Mesodermal cell (in vitro differentiated cells): ENCODE measurements around the gene LIMS4.
"Not testable (repeated sequence)": the region's sequence is repeated elsewhere in the genome, so short reads cannot be mapped to it uniquely, and the experiment has no call there.

Experiments used
- H3K27ac ChIP-seq: 2 replicates; pipeline ENCODE4 v1.7.0; 2013; ENCODE audit warnings: mild to moderate bottlenecking, low read depth, low read length, moderate library complexity; ENCODE audit not compliant: severe bottlenecking
- H3K36me3 ChIP-seq: 2 replicates; pipeline ENCODE4 v1.7.1; 2013; ENCODE audit warnings: mild to moderate bottlenecking, low read length, moderate library complexity; ENCODE audit not compliant: control insufficient read depth, insufficient read depth
- H3K4me1 ChIP-seq: one replicate; pipeline ENCODE4 v1.7.1; 2013; ENCODE audit warnings: mild to moderate bottlenecking, low read length; ENCODE audit not compliant: insufficient read depth, control insufficient read depth, poor library complexity, severe bottlenecking
- H3K4me3 ChIP-seq: 2 replicates; pipeline ENCODE4 v1.7.0; 2013; ENCODE audit warnings: low read length, control low read depth, mild to moderate bottlenecking; ENCODE audit not compliant: insufficient read depth, poor library complexity, severe bottlenecking; ENCODE audit errors: extremely low read depth
- H3K9me3 ChIP-seq: 2 replicates; pipeline ENCODE4 v1.7.1; 2013; ENCODE audit warnings: mild to moderate bottlenecking, low read length, moderate library complexity; ENCODE audit not compliant: control insufficient read depth
- WGBS, 2 experiments: methylation state at CpG; one replicate each; pipeline ENCODE4 v1.1.5; 2013; ENCODE audit warnings: missing lambda C conversion rate in 2 of 2; ENCODE audit not compliant: insufficient coverage in 2 of 2; 5-methylcytosine and 5-hydroxymethylcytosine counted together

The LIMS4 gene

GRCh38 chr2:110475627-110476359, 3.2 kb upstream of the LIMS4 start:
- no CpG with 5 or more reads among the region's 3 CpGs for WGBS, 2 experiments
- H3K4me1 ChIP-seq, H3K4me3 ChIP-seq, H3K36me3 ChIP-seq, H3K9me3 ChIP-seq, H3K27ac ChIP-seq: not testable (repeated sequence)

- not testable (repeated sequence) for H3K27ac ChIP-seq, H3K36me3 ChIP-seq, H3K9me3 ChIP-seq, H3K4me1 ChIP-seq, H3K4me3 ChIP-seq
- no CpG with 5 or more reads among the region's 4 CpGs for WGBS, 2 experiments
Observed at GRCh38 chr2:110474898-110475297, 2.3 kb upstream of the LIMS4 start.

GRCh38 chr2:110473059-110473358, 393 bp upstream of the LIMS4 start:
- H3K4me1 ChIP-seq, H3K27ac ChIP-seq, H3K4me3 ChIP-seq, H3K9me3 ChIP-seq, H3K36me3 ChIP-seq: not testable (repeated sequence)
- WGBS, 2 experiments: no CpG with 5 or more reads among the region's 3 CpGs

GRCh38 chr2:110468921-110469320, 3.7 kb downstream of the LIMS4 start:
- H3K4me1 ChIP-seq, H3K27ac ChIP-seq, H3K36me3 ChIP-seq, H3K4me3 ChIP-seq, H3K9me3 ChIP-seq: not testable (repeated sequence)
- no CpG with 5 or more reads among the region's 7 CpGs for whole genome bisulfite sequencing, 2 experiments

- H3K4me3 ChIP-seq: not testable (repeated sequence)
- WGBS, 2 experiments: no CpG with 5 or more reads among the region's 8 CpGs
Observed at GRCh38 chr2:110465312-110465711, 7.3 kb downstream of the LIMS4 start.

GRCh38 chr2:110462458-110462857, 10.2 kb downstream of the LIMS4 start:
- not testable (repeated sequence) for H3K4me3 ChIP-seq, H3K4me1 ChIP-seq, H3K36me3 ChIP-seq, H3K9me3 ChIP-seq, H3K27ac ChIP-seq
- no CpG with 5 or more reads among the region's 2 CpGs for WGBS, 2 experiments

More at GRCh38 chr2:110465312-110465711, 7.3 kb downstream of the LIMS4 start:
- H3K4me1 ChIP-seq, H3K36me3 ChIP-seq, H3K27ac ChIP-seq, H3K9me3 ChIP-seq: not testable (repeated sequence)

GRCh38 chr2:110460318-110460717, 12.3 kb downstream of the LIMS4 start:
- not testable (repeated sequence) for H3K36me3 ChIP-seq, H3K4me3 ChIP-seq, H3K9me3 ChIP-seq, H3K27ac ChIP-seq, H3K4me1 ChIP-seq

- no CpG with 5 or more reads among the region's 2 CpGs for WGBS, 2 experiments
- not testable (repeated sequence) for H3K4me1 ChIP-seq, H3K36me3 ChIP-seq, H3K27ac ChIP-seq, H3K4me3 ChIP-seq, H3K9me3 ChIP-seq
Observed at GRCh38 chr2:110457214-110457590, 15.4 kb downstream of the LIMS4 start.

- H3K4me1 ChIP-seq, H3K36me3 ChIP-seq, H3K4me3 ChIP-seq, H3K9me3 ChIP-seq, H3K27ac ChIP-seq: not testable (repeated sequence)
- no CpG with 5 or more reads among the region's 16 CpGs for WGBS, 2 experiments
Observed at GRCh38 chr2:110456291-110457213, 16.1 kb downstream of the LIMS4 start.

- not testable (repeated sequence) for H3K27ac ChIP-seq, H3K9me3 ChIP-seq, H3K36me3 ChIP-seq, H3K4me1 ChIP-seq, H3K4me3 ChIP-seq
- WGBS, 2 experiments: no CpG with 5 or more reads among the region's 6 CpGs
Observed at GRCh38 chr2:110455080-110455670, 17.4 kb downstream of the LIMS4 start.

- not testable (repeated sequence) for H3K9me3 ChIP-seq, H3K27ac ChIP-seq, H3K4me3 ChIP-seq, H3K36me3 ChIP-seq, H3K4me1 ChIP-seq
- WGBS, 2 experiments: no CpG with 5 or more reads among the region's 2 CpGs
Observed at GRCh38 chr2:110450951-110451350, 21.7 kb downstream of the LIMS4 start.
